GM18858 (cell line): ENCODE results near the gene KLK4.

Experiments used
- ATAC-seq: cut with Tn5 transposase; IDR thresholded peaks from one replicate; pipeline ENCODE4 v1.9.1; 2021; ENCODE audit not compliant: unreplicated experiment

Gene KLK4

DNA sequence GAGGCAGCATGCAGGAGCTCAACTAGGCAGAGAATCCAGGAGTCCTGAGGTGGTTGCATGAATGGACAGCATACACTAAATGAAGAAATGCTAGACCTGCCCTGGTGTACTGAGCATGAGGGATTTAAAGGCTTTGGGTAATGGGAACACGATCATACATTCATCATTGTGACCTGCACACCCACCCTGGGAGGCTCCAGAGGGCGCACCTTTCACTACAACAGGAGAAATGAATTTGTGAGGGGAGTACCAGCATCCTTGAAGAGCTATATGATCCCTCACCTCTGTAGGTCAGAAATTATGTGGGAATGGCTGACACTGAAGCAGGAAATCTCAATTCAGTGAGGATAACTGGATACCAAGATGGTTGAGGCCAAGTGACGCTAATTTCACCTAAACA, 29.0 kb downstream of the KLK4 start:
- no peak for ATAC-seq

GRCh38 chr19:50880241-50880640, 31.0 kb downstream of the KLK4 start:
- no peak for ATAC-seq

DNA sequence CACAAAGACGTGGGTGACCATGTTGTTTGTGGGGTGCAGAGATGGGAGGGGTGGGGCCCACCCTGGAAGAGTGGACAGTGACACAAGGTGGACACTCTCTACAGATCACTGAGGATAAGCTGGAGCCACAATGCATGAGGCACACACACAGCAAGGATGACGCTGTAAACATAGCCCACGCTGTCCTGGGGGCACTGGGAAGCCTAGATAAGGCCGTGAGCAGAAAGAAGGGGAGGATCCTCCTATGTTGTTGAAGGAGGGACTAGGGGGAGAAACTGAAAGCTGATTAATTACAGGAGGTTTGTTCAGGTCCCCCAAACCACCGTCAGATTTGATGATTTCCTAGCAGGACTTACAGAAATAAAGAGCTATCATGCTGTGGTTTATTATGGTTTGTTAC, 32.3 kb downstream of the KLK4 start:
- ATAC-seq, result no peak

- ATAC-seq, result no peak
These were observed 33.9 kb downstream of the KLK4 start for GRCh38 chr19:50877338-50877737.

DNA sequence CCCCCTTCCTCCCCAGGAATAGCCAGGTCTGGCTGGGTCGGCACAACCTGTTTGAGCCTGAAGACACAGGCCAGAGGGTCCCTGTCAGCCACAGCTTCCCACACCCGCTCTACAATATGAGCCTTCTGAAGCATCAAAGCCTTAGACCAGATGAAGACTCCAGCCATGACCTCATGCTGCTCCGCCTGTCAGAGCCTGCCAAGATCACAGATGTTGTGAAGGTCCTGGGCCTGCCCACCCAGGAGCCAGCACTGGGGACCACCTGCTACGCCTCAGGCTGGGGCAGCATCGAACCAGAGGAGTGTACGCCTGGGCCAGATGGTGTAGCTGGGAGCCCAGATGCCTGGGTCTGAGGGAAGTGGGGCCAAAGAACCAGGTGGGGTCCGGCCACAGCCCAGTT, 34.7 kb downstream of the KLK4 start:
- no peak for ATAC-seq

DNA sequence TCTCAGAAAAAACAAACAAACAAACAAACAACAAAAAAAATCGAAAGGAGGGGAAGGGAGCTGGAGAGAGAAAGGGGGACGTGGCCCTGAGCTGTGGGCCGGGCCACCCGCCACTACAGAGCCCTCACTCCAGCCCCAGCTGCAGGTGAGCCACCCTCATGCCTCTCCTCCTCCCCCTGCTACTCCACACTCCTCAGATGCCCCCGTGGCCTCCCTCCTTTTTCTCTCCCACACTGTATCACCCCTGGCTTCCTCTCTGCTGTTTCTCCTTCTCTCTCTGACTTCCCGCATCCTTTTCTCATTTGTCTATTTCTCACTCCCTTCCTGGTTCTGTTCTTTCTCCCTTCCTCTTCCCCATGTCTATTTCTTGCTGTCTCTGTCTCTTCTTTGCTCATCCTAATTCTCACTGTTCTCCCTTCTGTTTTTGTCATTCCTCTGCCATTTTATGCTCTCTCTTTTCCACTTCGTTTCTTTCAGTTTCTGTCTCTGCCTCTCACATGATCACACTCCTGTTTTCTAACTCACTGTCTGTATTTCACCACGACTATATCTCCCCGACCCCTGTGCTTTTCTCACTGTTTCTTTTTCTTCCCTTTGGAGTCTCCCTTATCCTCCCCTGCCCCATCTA, 35.3 kb downstream of the KLK4 start:
- ATAC-seq, result no peak

DNA sequence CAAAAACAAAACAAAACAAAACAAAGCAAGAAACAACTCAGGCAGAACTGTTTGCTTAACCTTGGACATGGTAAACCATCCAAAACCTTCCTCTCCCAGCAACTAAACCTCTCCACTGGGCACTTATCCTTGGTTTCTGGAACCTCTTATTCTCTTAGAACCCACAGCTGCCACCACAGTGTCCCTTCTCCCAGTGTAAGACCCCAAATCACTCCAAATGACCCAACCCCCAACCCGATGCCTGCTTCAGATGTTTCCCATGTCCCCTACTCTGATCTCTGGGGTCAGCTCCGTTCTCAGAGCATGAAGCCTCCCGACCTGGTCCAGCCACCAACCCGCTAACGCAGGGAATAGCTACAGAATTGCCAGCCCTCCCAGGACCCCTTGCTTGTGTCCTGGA, 37.0 kb downstream of the KLK4 start:
- ATAC-seq, result no peak

DNA sequence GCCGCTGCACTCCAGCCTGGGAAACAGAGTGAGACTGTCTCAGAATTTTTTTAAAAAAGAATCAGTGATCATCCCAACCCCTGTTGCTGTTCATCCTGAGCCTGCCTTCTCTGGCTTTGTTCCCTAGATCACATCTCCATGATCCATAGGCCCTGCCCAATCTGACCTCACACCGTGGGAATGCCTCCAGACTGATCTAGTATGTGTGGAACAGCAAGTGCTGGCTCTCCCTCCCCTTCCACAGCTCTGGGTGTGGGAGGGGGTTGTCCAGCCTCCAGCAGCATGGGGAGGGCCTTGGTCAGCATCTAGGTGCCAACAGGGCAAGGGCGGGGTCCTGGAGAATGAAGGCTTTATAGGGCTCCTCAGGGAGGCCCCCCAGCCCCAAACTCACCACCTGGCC, 38.1 kb downstream of the KLK4 start, which contains the start of gene KLK2:
TSS of gene KLK2 (plus strand) at position 384 of the 400 bp plus-strand sequence. CDS start 35 bp downstream, outside the sequence.
- ATAC-seq, result no peak

GRCh38 chr19:50870417-50871089, 40.6 kb downstream of the KLK4 start:
- no peak for ATAC-seq

- ATAC-seq, result no peak
These were observed 41.7 kb downstream of the KLK4 start for GRCh38 chr19:50869479-50869878.

GRCh38 chr19:50861496-50862286, 49.5 kb downstream of the KLK4 start:
- ATAC-seq, result no peak

GRCh38 chr19:50861010-50861409, 50.2 kb downstream of the KLK4 start:
- ATAC-seq, result no peak

DNA sequence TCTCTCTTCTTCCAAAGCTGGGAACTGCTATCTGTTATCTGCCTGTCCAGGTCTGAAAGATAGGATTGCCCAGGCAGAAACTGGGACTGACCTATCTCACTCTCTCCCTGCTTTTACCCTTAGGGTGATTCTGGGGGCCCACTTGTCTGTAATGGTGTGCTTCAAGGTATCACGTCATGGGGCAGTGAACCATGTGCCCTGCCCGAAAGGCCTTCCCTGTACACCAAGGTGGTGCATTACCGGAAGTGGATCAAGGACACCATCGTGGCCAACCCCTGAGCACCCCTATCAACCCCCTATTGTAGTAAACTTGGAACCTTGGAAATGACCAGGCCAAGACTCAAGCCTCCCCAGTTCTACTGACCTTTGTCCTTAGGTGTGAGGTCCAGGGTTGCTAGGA, 51.3 kb downstream of the KLK4 start:
- ATAC-seq, result no peak

DNA sequence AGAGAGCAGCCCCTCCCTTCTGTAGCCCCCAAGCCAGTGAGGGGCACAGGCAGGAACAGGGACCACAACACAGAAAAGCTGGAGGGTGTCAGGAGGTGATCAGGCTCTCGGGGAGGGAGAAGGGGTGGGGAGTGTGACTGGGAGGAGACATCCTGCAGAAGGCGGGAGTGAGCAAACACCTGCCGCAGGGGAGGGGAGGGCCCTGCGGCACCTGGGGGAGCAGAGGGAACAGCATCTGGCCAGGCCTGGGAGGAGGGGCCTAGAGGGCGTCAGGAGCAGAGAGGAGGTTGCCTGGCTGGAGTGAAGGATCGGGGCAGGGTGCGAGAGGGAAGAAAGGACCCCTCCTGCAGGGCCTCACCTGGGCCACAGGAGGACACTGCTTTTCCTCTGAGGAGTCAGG, 52.3 kb downstream of the KLK4 start:
- no peak for ATAC-seq

DNA sequence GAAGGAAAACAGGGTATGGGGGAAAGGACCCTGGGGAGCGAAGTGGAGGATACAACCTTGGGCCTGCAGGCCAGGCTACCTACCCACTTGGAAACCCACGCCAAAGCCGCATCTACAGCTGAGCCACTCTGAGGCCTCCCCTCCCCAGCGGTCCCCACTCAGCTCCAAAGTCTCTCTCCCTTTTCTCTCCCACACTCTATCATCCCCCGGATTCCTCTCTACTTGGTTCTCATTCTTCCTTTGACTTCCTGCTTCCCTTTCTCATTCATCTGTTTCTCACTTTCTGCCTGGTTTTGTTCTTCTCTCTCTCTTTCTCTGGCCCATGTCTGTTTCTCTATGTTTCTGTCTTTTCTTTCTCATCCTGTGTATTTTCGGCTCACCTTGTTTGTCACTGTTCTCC, 53.8 kb downstream of the KLK4 start:
- no peak for ATAC-seq
